SJCRH30 (cell line): ENCODE data around the gene TMEM39B. TPM values are rescaled to one million over a fixed set of nuclear protein-coding genes. Genes with fewer than 3 reads are reported as not detected.
"Not testable (repeated sequence)": the region's sequence is repeated elsewhere in the genome, so short reads cannot be mapped to it uniquely, and the experiment has no call there.

ENCODE experiments used
- DNase-seq, 2 experiments: peaks; one replicate each; pipeline ENCODE4 v3.0.0-alpha.2; 2015 to 2020
- H3K27ac ChIP-seq: fragments of 250-450 bp; sonication (Bioruptor Pico); 2 replicates; pipeline ENCODE4 v1.5.1; 2020; ENCODE audit warnings: mild to moderate bottlenecking, moderate library complexity
- H3K27me3 ChIP-seq: fragments of 250-450 bp; sonication (Bioruptor Pico); 2 replicates; pipeline ENCODE4 v1.5.1; 2020; ENCODE audit warnings: mild to moderate bottlenecking, moderate library complexity
- H3K36me3 ChIP-seq: fragments of 250-450 bp; sonication (Bioruptor Pico); 2 replicates; pipeline ENCODE4 v1.5.1; 2020; ENCODE audit warnings: mild to moderate bottlenecking, moderate library complexity
- H3K4me1 ChIP-seq: fragments of 250-450 bp; sonication (Bioruptor Pico); 2 replicates; pipeline ENCODE4 v1.5.1; 2020; ENCODE audit warnings: mild to moderate bottlenecking, moderate library complexity
- H3K4me3 ChIP-seq: fragments of 250-450 bp; sonication (Bioruptor Pico); 2 replicates; pipeline ENCODE4 v1.5.1; 2020; ENCODE audit warnings: mild to moderate bottlenecking, moderate library complexity
- H3K9me3 ChIP-seq: fragments of 250-450 bp; sonication (Bioruptor Pico); replicated peaks from 2 replicates; pipeline ENCODE4 v1.5.1; 2020; ENCODE audit warnings: mild to moderate bottlenecking, moderate library complexity
- total RNA-seq: library from RNA; depleted of rRNA; stranded (reverse); fragments of >200 nt; shearing (Covaris generic); gene quantifications from 2 replicates; pipeline ENCODE4 v1.2.3, GENCODE V29; 2014

TMEM39B gene
- total RNA-seq, 1 experiment from 2014 or later, result 11.6 TPM

GRCh38 chr1:32113436-32113835 is 40.7 kb downstream of the TMEM39B start:
- peaks cover 20% of the 10 kb centered on the region for H3K36me3 ChIP-seq
- H3K4me3 ChIP-seq, H3K9me3 ChIP-seq, DNase-seq, H3K27me3 ChIP-seq, H3K27ac ChIP-seq, H3K4me1 ChIP-seq: not testable (repeated sequence)

GRCh38 chr1:32114420-32114819 is 41.7 kb downstream of the TMEM39B start:
- H3K36me3 ChIP-seq, result peaks cover 20% of the 10 kb centered on the region
- H3K27ac ChIP-seq, result no peak overlapping the region
- no peak for DNase-seq
- no peaks in the 10 kb centered on the region for H3K4me1 ChIP-seq
- no peaks in the 10 kb centered on the region for H3K9me3 ChIP-seq
- no peak overlapping the region for H3K4me3 ChIP-seq
- no peaks in the 10 kb centered on the region for H3K27me3 ChIP-seq

- Histone ChIP-seq H3K36me3 (peaks cover 16% of the 10 kb centered on the region), H3K9me3 (no peaks in the 10 kb centered on the region), H3K4me1 (no peaks in the 10 kb centered on the region), H3K4me3 (no peak overlapping the region), H3K27ac (no peak overlapping the region), H3K27me3 (no peaks in the 10 kb centered on the region)
- DNase-seq, result no peak
Observed at GRCh38 chr1:32115496-32115895, 42.8 kb downstream of the TMEM39B start.

GRCh38 chr1:32116531-32116930 is 43.8 kb downstream of the TMEM39B start:
- H3K4me1 ChIP-seq, result no peaks in the 10 kb centered on the region
- DNase-seq, result no peak
- H3K9me3 ChIP-seq, result no peaks in the 10 kb centered on the region
- no peak overlapping the region for H3K4me3 ChIP-seq
- no peak overlapping the region for H3K27ac ChIP-seq
- H3K27me3 ChIP-seq, result no peaks in the 10 kb centered on the region
- peaks cover 11% of the 10 kb centered on the region; the same call in 1 of the 2 replicates for H3K36me3 ChIP-seq

- no peaks in the 10 kb centered on the region for H3K9me3 ChIP-seq
- no peak for DNase-seq
- H3K4me1 ChIP-seq, result no peaks in the 10 kb centered on the region
- no peak overlapping the region for H3K4me3 ChIP-seq
- H3K27ac ChIP-seq, result no peak overlapping the region
- H3K27me3 ChIP-seq, result no peaks in the 10 kb centered on the region
- peaks cover 4% of the 10 kb centered on the region; the same call in 1 of the 2 replicates for H3K36me3 ChIP-seq
Observed at GRCh38 chr1:32122151-32122550, 49.4 kb downstream of the TMEM39B start.

GRCh38 chr1:32123361-32123760 is 50.6 kb downstream of the TMEM39B start:
- not testable (repeated sequence) for H3K4me1 ChIP-seq, DNase-seq, H3K9me3 ChIP-seq, H3K27ac ChIP-seq, H3K36me3 ChIP-seq, H3K4me3 ChIP-seq, H3K27me3 ChIP-seq

- Histone ChIP-seq H3K36me3 (peaks cover 7% of the 10 kb centered on the region), H3K27me3 (no peaks in the 10 kb centered on the region), H3K27ac (no peak overlapping the region), H3K9me3 (no peaks in the 10 kb centered on the region), H3K4me1 (no peaks in the 10 kb centered on the region), H3K4me3 (no peak overlapping the region)
- DNase-seq, result no peak
Observed at GRCh38 chr1:32125313-32125712, 52.6 kb downstream of the TMEM39B start.

- H3K9me3 ChIP-seq, result no peaks in the 10 kb centered on the region
- H3K27me3 ChIP-seq, result no peaks in the 10 kb centered on the region
- H3K4me3 ChIP-seq, result no peak overlapping the region
- H3K36me3 ChIP-seq, result peaks cover 16% of the 10 kb centered on the region
- H3K27ac ChIP-seq, result no peak overlapping the region
- no peak for DNase-seq
- H3K4me1 ChIP-seq, result no peaks in the 10 kb centered on the region
Observed at GRCh38 chr1:32126770-32127169, 54.0 kb downstream of the TMEM39B start.

- Histone ChIP-seq H3K4me1 (no peaks in the 10 kb centered on the region), H3K4me3 (no peak overlapping the region), H3K27me3 (no peaks in the 10 kb centered on the region), H3K9me3 (no peaks in the 10 kb centered on the region), H3K27ac (no peak overlapping the region), H3K36me3 (peaks cover 20% of the 10 kb centered on the region)
- no peak for DNase-seq
Observed at GRCh38 chr1:32127409-32128198, 54.9 kb downstream of the TMEM39B start.

GRCh38 chr1:32128479-32128878 is 55.7 kb downstream of the TMEM39B start:
- no peak overlapping the region for H3K27ac ChIP-seq

GRCh38 chr1:32128964-32129363 is 56.2 kb downstream of the TMEM39B start:
- Histone ChIP-seq H3K4me1 (no peaks in the 10 kb centered on the region), H3K27me3 (no peaks in the 10 kb centered on the region), H3K4me3 (no peak overlapping the region), H3K36me3 (peaks cover 20% of the 10 kb centered on the region), H3K27ac (no peak overlapping the region), H3K9me3 (no peaks in the 10 kb centered on the region)
- DNase-seq, result no peak

More at GRCh38 chr1:32128479-32128878, 55.7 kb downstream of the TMEM39B start:
- no peak for DNase-seq
- Histone ChIP-seq H3K4me1 (no peaks in the 10 kb centered on the region), H3K9me3 (no peaks in the 10 kb centered on the region), H3K4me3 (no peak overlapping the region), H3K36me3 (peaks cover 20% of the 10 kb centered on the region), H3K27me3 (no peaks in the 10 kb centered on the region)

- H3K4me1 ChIP-seq, result not testable (repeated sequence)
Observed at GRCh38 chr1:32133950-32134280, 61.2 kb downstream of the TMEM39B start.

GRCh38 chr1:32137111-32137510 is 64.4 kb downstream of the TMEM39B start:
- no peaks in the 10 kb centered on the region for H3K27me3 ChIP-seq
- peaks cover 19% of the 10 kb centered on the region for H3K4me1 ChIP-seq
- H3K4me3 ChIP-seq, result no peak overlapping the region
- H3K9me3 ChIP-seq, result no peaks in the 10 kb centered on the region
- DNase-seq, result no peak
- H3K36me3 ChIP-seq, result 0 out of 2 replicates have a peak, but pooled peaks cover 3% of the 10 kb centered on the region
- H3K27ac ChIP-seq, result no peak overlapping the region

More at GRCh38 chr1:32133950-32134280, 61.2 kb downstream of the TMEM39B start:
- H3K27me3 ChIP-seq, H3K27ac ChIP-seq, DNase-seq, H3K4me3 ChIP-seq, H3K9me3 ChIP-seq: not testable (repeated sequence)
- H3K36me3 ChIP-seq, result peaks cover 20% of the 10 kb centered on the region

- no peak overlapping the region for H3K4me3 ChIP-seq
Observed at GRCh38 chr1:32138965-32139364, 66.2 kb downstream of the TMEM39B start.

GRCh38 chr1:32142446-32143301 is 69.9 kb downstream of the TMEM39B start:
- DNase-seq, result peak in 1 of 2 experiments; percentile 13
- Histone ChIP-seq H3K36me3 (peaks cover 6% of the 10 kb centered on the region; the same call in 1 of the 2 replicates), H3K27me3 (no peaks in the 10 kb centered on the region), H3K4me3 (no peak overlapping the region), H3K27ac (no peak overlapping the region), H3K9me3 (0 out of 2 replicates have a peak, but pooled peaks cover under 1% of the 10 kb centered on the region), H3K4me1 (peaks cover 19% of the 10 kb centered on the region)

More at GRCh38 chr1:32138965-32139364, 66.2 kb downstream of the TMEM39B start:
- peak overlapping the region; percentile 49 for H3K27ac ChIP-seq
- no peaks in the 10 kb centered on the region for H3K27me3 ChIP-seq
- H3K9me3 ChIP-seq, result no peaks in the 10 kb centered on the region
- peaks cover 19% of the 10 kb centered on the region for H3K4me1 ChIP-seq
- H3K36me3 ChIP-seq, result 0 out of 2 replicates have a peak, but pooled peaks cover 2% of the 10 kb centered on the region
- DNase-seq, result peak; percentile 8 to 44
